ENCODE measurements around the gene CADM2.

Gene CADM2

GRCh38 chr3:85709346-85709892 lies 750.6 kb downstream of the CADM2 start:
- H3K4me3 ChIP-seq, result no peak overlapping the region
- no peak overlapping the region for H3K4me2 ChIP-seq
- H3K9me3 ChIP-seq (replicated peaks in 1 of 11), result no peaks in the 10 kb centered on the region
- 0 out of 20 replicates have a peak, but pooled peaks cover 0 to 5% (median 0%) of the 10 kb centered on the region in 10 experiments for H3K4me1 ChIP-seq
- no peak overlapping the region for H3K9ac ChIP-seq
- no peaks in the 10 kb centered on the region for H3K27me3 ChIP-seq
- no peaks in the 10 kb centered on the region for H3K36me3 ChIP-seq
- no peak overlapping the region for H3K27ac ChIP-seq
- no peak for TF ChIP-seq Cebpa-rat (IDR thresholded peaks at IDR 0.05)
- H4K20me1 ChIP-seq, result no peaks in the 10 kb centered on the region

GRCh38 chr3:85710490-85710889 lies 751.7 kb downstream of the CADM2 start:
- TF ChIP-seq Cebpa-rat (IDR thresholded peaks at IDR 0.05), result no peak
- Histone ChIP-seq H4K20me1 (no peaks in the 10 kb centered on the region), H3K27ac (no peak overlapping the region), H3K4me1 (0 out of 20 replicates have a peak, but pooled peaks cover 0 to 5% (median 0%) of the 10 kb centered on the region in 10 experiments), H3K4me2 (no peak overlapping the region), H3K9me3 (replicated peaks in 1 of 11) (no peaks in the 10 kb centered on the region), H3K27me3 (no peaks in the 10 kb centered on the region), H3K9ac (no peak overlapping the region), H3K36me3 (no peaks in the 10 kb centered on the region), H3K4me3 (no peak overlapping the region)

DNA sequence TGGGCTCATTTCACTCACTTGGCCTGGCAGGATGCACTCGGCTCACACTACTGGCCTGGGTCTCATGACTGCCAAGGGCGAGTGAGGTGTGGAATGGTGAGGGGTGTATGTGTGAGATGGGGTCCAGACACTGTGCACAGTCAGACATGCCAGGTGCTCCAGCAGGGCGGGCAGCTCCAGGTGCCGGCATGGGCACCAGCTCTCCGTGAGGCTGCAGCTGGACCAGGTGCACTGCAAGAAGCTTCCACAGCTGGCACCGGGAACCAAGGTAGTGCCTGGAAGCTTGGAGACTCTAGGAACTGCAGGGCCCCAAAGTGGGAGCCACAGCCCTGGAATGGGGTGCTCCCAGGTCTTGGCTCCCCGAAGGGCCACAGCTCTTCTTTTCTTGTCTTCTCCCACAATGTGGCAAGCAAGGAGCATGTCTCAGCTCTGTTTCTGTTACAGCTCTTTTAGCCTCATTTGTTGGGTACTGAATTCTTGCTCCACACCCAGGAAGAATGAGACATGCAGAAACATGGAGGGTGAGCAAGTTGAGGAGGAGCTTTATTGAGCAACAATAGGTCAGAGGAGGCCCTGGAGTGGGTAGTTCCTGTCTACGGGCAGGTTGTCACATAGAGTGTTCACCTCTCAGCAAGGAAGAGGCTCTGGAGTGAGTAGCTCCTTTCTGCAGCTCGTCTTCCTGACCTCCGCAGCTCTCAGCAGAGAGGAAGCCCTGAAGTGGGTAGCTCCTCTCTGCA lies 762.8 kb downstream of the CADM2 start:
- no peak overlapping the region for H3K4me2 ChIP-seq
- no peaks in the 10 kb centered on the region for H4K20me1 ChIP-seq
- no peak overlapping the region for H3K4me3 ChIP-seq
- no peak overlapping the region for H3K9ac ChIP-seq
- no peaks in the 10 kb centered on the region for H3K27me3 ChIP-seq
- H3K4me1 ChIP-seq, result no peaks in the 10 kb centered on the region
- no peak overlapping the region for H3K27ac ChIP-seq
- H3K36me3 ChIP-seq, result no peaks in the 10 kb centered on the region
- peaks cover 12 to 17% (median 16%) of the 10 kb centered on the region in 11 experiments for H3K9me3 ChIP-seq (replicated peaks in 1 of 11)
- TF ChIP-seq Cebpa-rat (IDR thresholded peaks at IDR 0.05), result no peak

GRCh38 chr3:85725809-85726208 lies 767.0 kb downstream of the CADM2 start:
- Histone ChIP-seq H4K20me1 (no peaks in the 10 kb centered on the region), H3K9me3 (replicated peaks in 1 of 11) (peaks cover 12 to 17% (median 16%) of the 10 kb centered on the region in 11 experiments), H3K4me3 (no peak overlapping the region), H3K9ac (no peak overlapping the region), H3K27me3 (no peaks in the 10 kb centered on the region), H3K36me3 (no peaks in the 10 kb centered on the region), H3K4me2 (no peak overlapping the region), H3K27ac (no peak overlapping the region), H3K4me1 (no peaks in the 10 kb centered on the region)
- TF ChIP-seq Cebpa-rat (IDR thresholded peaks at IDR 0.05), result no peak

DNA sequence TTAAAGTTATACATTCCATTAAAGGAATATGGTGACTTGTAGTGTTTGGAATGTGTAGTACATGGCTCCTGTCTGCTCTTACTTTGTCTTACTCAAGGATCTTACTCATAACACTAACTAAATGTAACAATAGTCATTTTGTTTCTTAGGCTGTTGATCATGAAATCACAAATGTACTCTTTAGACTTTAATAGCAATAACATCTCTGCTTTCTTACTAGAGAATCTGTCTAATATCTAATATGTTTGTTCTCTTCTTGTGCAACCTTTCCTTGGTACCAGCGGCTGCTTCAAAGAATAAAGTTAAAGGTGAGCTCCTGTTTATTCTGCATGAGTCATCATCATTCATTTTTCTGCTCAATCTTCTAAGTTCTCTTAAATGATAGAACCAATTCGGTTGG lies 767.5 kb downstream of the CADM2 start:
- Histone ChIP-seq H3K4me3 (no peak overlapping the region), H3K36me3 (no peaks in the 10 kb centered on the region), H3K9me3 (replicated peaks in 1 of 11) (peaks cover 11 to 15% (median 14%) of the 10 kb centered on the region in 11 experiments), H3K9ac (no peak overlapping the region), H4K20me1 (no peaks in the 10 kb centered on the region), H3K4me1 (no peaks in the 10 kb centered on the region), H3K27ac (no peak overlapping the region), H3K27me3 (no peaks in the 10 kb centered on the region), H3K4me2 (no peak overlapping the region)
- no peak for TF ChIP-seq Cebpa-rat (IDR thresholded peaks at IDR 0.05)

DNA sequence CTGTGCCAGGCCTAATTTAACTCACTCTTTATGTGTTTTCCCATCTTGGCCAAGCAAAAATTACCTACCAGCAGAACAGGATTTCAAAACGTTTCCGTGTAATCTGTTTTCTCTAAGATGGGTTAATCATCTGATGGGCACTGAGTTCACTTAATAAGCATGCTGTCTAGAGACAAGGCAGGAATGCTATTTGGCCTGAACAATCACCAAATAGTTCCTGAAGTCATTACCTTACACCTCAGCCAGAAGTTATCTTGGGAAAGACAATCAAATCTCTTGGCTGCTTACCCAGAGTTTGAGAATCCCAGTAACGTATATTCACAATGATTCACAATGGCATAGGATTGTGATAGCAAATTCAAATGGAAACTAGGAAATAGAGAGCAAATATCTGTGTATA lies 779.1 kb downstream of the CADM2 start:
- Histone ChIP-seq H3K4me3 (no peak overlapping the region), H3K9ac (no peak overlapping the region), H3K27ac (no peak overlapping the region), H3K4me2 (no peak overlapping the region), H3K9me3 (replicated peaks in 1 of 11) (no peaks in the 10 kb centered on the region), H3K36me3 (no peaks in the 10 kb centered on the region), H4K20me1 (no peaks in the 10 kb centered on the region), H3K27me3 (no peaks in the 10 kb centered on the region), H3K4me1 (no peaks in the 10 kb centered on the region)
- no peak for TF ChIP-seq Cebpa-rat (IDR thresholded peaks at IDR 0.05)

- H3K4me2 ChIP-seq, result no peak overlapping the region
- H3K4me3 ChIP-seq, result no peak overlapping the region
- no peak overlapping the region for H3K27ac ChIP-seq
- no peaks in the 10 kb centered on the region for H3K27me3 ChIP-seq
- no peak overlapping the region for H3K9ac ChIP-seq
- no peaks in the 10 kb centered on the region for H3K4me1 ChIP-seq
- no peaks in the 10 kb centered on the region for H3K36me3 ChIP-seq
- H4K20me1 ChIP-seq, result no peaks in the 10 kb centered on the region
- H3K9me3 ChIP-seq (replicated peaks in 1 of 11), result no peaks in the 10 kb centered on the region
- no peak for TF ChIP-seq Cebpa-rat (IDR thresholded peaks at IDR 0.05)
Measured at GRCh38 chr3:85740561-85740960, 781.8 kb downstream of the CADM2 start.

GRCh38 chr3:85758442-85758841 lies 799.7 kb downstream of the CADM2 start:
- Histone ChIP-seq H3K9me3 (replicated peaks in 1 of 11) (peaks cover 0 to 14% (median 0%) of the 10 kb centered on the region in 11 experiments; a peak in 3 of 22 replicates), H3K4me1 (peaks cover 5 to 12% (median 9%) of the 10 kb centered on the region in 10 experiments; a peak in 16 of 20 replicates), H4K20me1 (no peaks in the 10 kb centered on the region), H3K36me3 (no peaks in the 10 kb centered on the region), H3K4me3 (no peak overlapping the region), H3K27me3 (no peaks in the 10 kb centered on the region), H3K9ac (no peak overlapping the region), H3K27ac (no peak overlapping the region), H3K4me2 (no peak overlapping the region)
- no peak for TF ChIP-seq Cebpa-rat (IDR thresholded peaks at IDR 0.05)

DNA sequence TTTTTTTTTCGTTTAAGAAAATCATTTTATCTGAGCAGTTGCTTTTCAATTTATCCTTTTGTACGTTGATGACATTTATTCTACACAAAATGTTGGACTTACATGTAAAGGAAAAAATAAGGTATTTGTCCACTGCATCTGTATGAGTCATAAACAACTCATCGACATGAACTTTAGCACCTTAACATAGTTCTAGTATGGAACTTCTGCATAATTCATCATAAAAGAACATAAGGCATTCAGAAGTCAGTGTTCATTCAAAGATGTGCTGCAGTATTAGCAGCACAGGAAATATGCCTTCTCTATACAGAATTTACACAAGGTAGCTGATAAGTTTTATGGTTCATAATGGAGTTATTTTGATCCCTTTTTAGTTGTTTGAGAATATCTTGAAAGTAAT lies 801.6 kb downstream of the CADM2 start:
- TF ChIP-seq Cebpa-rat (IDR thresholded peaks at IDR 0.05), result no peak
- H4K20me1 ChIP-seq, result no peaks in the 10 kb centered on the region

GRCh38 chr3:85780806-85781205 lies 822.0 kb downstream of the CADM2 start:
- H3K4me3 ChIP-seq, result no peak overlapping the region
- peaks cover 0 to 4% (median 0%) of the 10 kb centered on the region in 10 experiments; a peak in 2 of 20 replicates for H3K4me1 ChIP-seq
- H3K9me3 ChIP-seq (replicated peaks in 1 of 11), result no peaks in the 10 kb centered on the region
- H4K20me1 ChIP-seq, result no peaks in the 10 kb centered on the region
- TF ChIP-seq Cebpa-rat (IDR thresholded peaks at IDR 0.05), result no peak
- no peak overlapping the region for H3K4me2 ChIP-seq
- no peak overlapping the region for H3K27ac ChIP-seq
- H3K27me3 ChIP-seq, result no peaks in the 10 kb centered on the region
- H3K9ac ChIP-seq, result no peak overlapping the region
- no peaks in the 10 kb centered on the region for H3K36me3 ChIP-seq

More for the DNA sequence above, 801.6 kb downstream of the CADM2 start:
- Histone ChIP-seq H3K9ac (no peak overlapping the region), H3K27me3 (no peaks in the 10 kb centered on the region), H3K9me3 (replicated peaks in 1 of 11) (peaks cover 0 to 9% (median 0%) of the 10 kb centered on the region in 11 experiments; a peak in 3 of 22 replicates), H3K27ac (no peak overlapping the region), H3K4me1 (peaks cover 4 to 8% (median 6%) of the 10 kb centered on the region in 10 experiments; a peak in 16 of 20 replicates), H3K4me2 (no peak overlapping the region), H3K36me3 (no peaks in the 10 kb centered on the region), H3K4me3 (no peak overlapping the region)

Data from BLaER1 treated with 17β-estradiol and CSF1 and Interleukin-3, amounts not matched to agents 10 nM and 100 nM (cell line).